ENCODE data around the gene BMPR2. TPM values are rescaled to one million over a fixed set of nuclear protein-coding genes. Genes with fewer than 3 reads are reported as not detected.

The BMPR2 gene
- total and polyA plus RNA-seq, 4 donors: 4.3 to 16.2 (median 7.7) TPM

GRCh38 chr2:202510911-202511310 lies 134.8 kb downstream of the BMPR2 start:
- WGBS: 94% methylated on average over 3 of the region's 3 CpGs
- Histone ChIP-seq H3K9me3 (ENCODE audit: control insufficient read depth in 4 of 4, low read length in 3 of 4) (no peaks in the 10 kb centered on the region), H3K36me3 (ENCODE audit: control insufficient read depth in 4 of 4, insufficient read depth in 3 of 4, low read depth in 1 of 4, low read length in 3 of 4) (peaks cover 0 to 4% (median 0%) of the 10 kb centered on the region in 4 donors), H3K27ac (ENCODE audit: low read depth in 1 of 2, low read length in 2 of 2) (no peak overlapping the region), H3K4me1 (ENCODE audit: control insufficient read depth in 4 of 4, insufficient read depth in 4 of 4, low read length in 3 of 4) (peaks cover 0 to 5% (median 4%) of the 10 kb centered on the region in 4 donors), H3K4me3 (ENCODE audit: low read depth in 1 of 3, low read length in 3 of 3) (no peak overlapping the region), H3K27me3 (ENCODE audit: control insufficient read depth in 4 of 4, insufficient read depth in 4 of 4, low read length in 3 of 4) (no peaks in the 10 kb centered on the region), H3K9ac (ENCODE audit: low read depth in 1 of 2, low read length in 2 of 2) (no peak overlapping the region)
- DNase-seq (ENCODE audit: low spot score): no peak
- TF ChIP-seq TAF1 (conservative IDR thresholded peaks at IDR 0.05) (no peak), RXRA (IDR thresholded peaks at IDR 0.05) (no peak), RAD21 (IDR thresholded peaks at IDR 0.05) (no peak), ATF3 (IDR thresholded peaks at IDR 0.05) (no peak), EGR1 (IDR thresholded peaks at IDR 0.05; ENCODE audit: low read depth in 2 of 2) (no peak), MAX (IDR thresholded peaks at IDR 0.05) (no peak), GABPA (IDR thresholded peaks at IDR 0.05 in 1 of 2, conservative IDR thresholded peaks at IDR 0.05 in 1 of 2) (no peak), REST (IDR thresholded peaks at IDR 0.05) (no peak)
- TF ChIP-seq, protein P1, sequence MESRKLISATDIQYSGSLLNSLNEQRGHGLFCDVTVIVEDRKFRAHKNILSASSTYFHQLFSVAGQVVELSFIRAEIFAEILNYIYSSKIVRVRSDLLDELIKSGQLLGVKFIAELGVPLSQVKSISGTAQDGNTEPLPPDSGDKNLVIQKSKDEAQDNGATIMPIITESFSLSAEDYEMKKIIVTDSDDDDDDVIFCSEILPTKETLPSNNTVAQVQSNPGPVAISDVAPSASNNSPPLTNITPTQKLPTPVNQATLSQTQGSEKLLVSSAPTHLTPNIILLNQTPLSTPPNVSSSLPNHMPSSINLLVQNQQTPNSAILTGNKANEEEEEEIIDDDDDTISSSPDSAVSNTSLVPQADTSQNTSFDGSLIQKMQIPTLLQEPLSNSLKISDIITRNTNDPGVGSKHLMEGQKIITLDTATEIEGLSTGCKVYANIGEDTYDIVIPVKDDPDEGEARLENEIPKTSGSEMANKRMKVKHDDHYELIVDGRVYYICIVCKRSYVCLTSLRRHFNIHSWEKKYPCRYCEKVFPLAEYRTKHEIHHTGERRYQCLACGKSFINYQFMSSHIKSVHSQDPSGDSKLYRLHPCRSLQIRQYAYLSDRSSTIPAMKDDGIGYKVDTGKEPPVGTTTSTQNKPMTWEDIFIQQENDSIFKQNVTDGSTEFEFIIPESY (IDR thresholded peaks at IDR 0.05): no peak

DNA sequence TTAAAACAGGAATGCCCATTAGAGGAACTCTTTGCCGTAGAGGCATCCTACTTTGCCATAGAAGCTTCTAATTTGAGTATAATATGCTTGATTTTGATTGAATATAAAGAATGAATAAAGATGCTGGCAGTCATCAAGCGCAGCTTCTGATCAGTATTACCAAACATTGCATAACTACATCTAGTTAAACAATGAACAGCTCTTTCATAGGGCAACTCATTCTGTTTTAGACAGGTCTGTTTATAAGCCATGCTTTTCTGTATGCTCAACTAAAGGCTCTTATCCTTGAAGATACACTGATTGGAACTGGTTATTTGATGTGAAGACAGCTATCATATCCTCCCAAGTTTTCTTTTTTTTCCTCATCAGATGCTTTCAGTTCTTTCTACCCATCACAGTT lies 136.0 kb downstream of the BMPR2 start:
- Histone ChIP-seq H3K4me1 (ENCODE audit: control insufficient read depth in 4 of 4, insufficient read depth in 4 of 4, low read length in 3 of 4) (peaks cover 0 to 5% (median 4%) of the 10 kb centered on the region in 4 donors), H3K27me3 (ENCODE audit: control insufficient read depth in 4 of 4, insufficient read depth in 4 of 4, low read length in 3 of 4) (no peaks in the 10 kb centered on the region), H3K4me3 (ENCODE audit: low read depth in 1 of 3, low read length in 3 of 3) (no peak overlapping the region), H3K36me3 (ENCODE audit: control insufficient read depth in 4 of 4, insufficient read depth in 3 of 4, low read depth in 1 of 4, low read length in 3 of 4) (peaks cover 0 to 4% (median 0%) of the 10 kb centered on the region in 4 donors), H3K27ac (ENCODE audit: low read depth in 1 of 2, low read length in 2 of 2) (no peak overlapping the region), H3K9me3 (ENCODE audit: control insufficient read depth in 4 of 4, low read length in 3 of 4) (no peaks in the 10 kb centered on the region), H3K9ac (ENCODE audit: low read depth in 1 of 2, low read length in 2 of 2) (no peak overlapping the region)
- WGBS: 66% methylated on average over 2 of the region's 2 CpGs
- DNase-seq (ENCODE audit: low spot score): no peak
- no peak for TF ChIP-seq JUND (IDR thresholded peaks at IDR 0.05)
- peak in 1 of 2 donors; percentile 15 for TF ChIP-seq RXRA (IDR thresholded peaks at IDR 0.05)
- no peak for TF ChIP-seq SP1 (IDR thresholded peaks at IDR 0.05)
- no peak for TF ChIP-seq EGR1 (IDR thresholded peaks at IDR 0.05; ENCODE audit: low read depth in 2 of 2)
- TF ChIP-seq HNF4A (conservative IDR thresholded peaks at IDR 0.05): peak in 1 of 2 donors; percentile 16
- TF ChIP-seq RAD21 (IDR thresholded peaks at IDR 0.05): peak in 1 of 2 donors; percentile 16
- no peak for TF ChIP-seq MAX (IDR thresholded peaks at IDR 0.05)
- TF ChIP-seq, protein P1 (IDR thresholded peaks at IDR 0.05): no peak
- no peak for TF ChIP-seq ATF3 (IDR thresholded peaks at IDR 0.05)
- TF ChIP-seq, protein P2, sequence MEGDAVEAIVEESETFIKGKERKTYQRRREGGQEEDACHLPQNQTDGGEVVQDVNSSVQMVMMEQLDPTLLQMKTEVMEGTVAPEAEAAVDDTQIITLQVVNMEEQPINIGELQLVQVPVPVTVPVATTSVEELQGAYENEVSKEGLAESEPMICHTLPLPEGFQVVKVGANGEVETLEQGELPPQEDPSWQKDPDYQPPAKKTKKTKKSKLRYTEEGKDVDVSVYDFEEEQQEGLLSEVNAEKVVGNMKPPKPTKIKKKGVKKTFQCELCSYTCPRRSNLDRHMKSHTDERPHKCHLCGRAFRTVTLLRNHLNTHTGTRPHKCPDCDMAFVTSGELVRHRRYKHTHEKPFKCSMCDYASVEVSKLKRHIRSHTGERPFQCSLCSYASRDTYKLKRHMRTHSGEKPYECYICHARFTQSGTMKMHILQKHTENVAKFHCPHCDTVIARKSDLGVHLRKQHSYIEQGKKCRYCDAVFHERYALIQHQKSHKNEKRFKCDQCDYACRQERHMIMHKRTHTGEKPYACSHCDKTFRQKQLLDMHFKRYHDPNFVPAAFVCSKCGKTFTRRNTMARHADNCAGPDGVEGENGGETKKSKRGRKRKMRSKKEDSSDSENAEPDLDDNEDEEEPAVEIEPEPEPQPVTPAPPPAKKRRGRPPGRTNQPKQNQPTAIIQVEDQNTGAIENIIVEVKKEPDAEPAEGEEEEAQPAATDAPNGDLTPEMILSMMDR (IDR thresholded peaks at IDR 0.05; ENCODE audit: low read depth, low read length, missing input control): no peak
- TF ChIP-seq TAF1 (conservative IDR thresholded peaks at IDR 0.05): no peak
- TF ChIP-seq FOXA2 (IDR thresholded peaks at IDR 0.05): no peak
- TF ChIP-seq YY1 (IDR thresholded peaks at IDR 0.05): peak; percentile 28
- TF ChIP-seq HNF4G (IDR thresholded peaks at IDR 0.05): no peak
- TF ChIP-seq FOXA1 (IDR thresholded peaks at IDR 0.05): no peak
- TF ChIP-seq NR2F2 (IDR thresholded peaks at IDR 0.05): no peak

All from liver (tissue), 9 donors.